ENCODE data around the gene SCYL3. TPM values are rescaled to one million over a fixed set of nuclear protein-coding genes. Genes with fewer than 3 reads are reported as not detected.
A peak's percentile ranks its signal among the peaks of the same experiment; 100 is the strongest.

Gene SCYL3
- total RNA-seq, 4 donors from 2014 or later: 6.2 to 14.3 (median 12.8) TPM

GRCh38 chr1:169931795-169932231 is 38.1 kb upstream of the SCYL3 start:
- Histone ChIP-seq H3K36me3 (no peaks in the 10 kb centered on the region), H3K27me3 (no peaks in the 10 kb centered on the region), H3K4me1 (peaks cover 0 to 6% of the 10 kb centered on the region in 2 donors), H3K4me3 (no peak overlapping the region), H3K27ac (no peak overlapping the region), H3K9me3 (no peaks in the 10 kb centered on the region)
- DNase-seq (no peak), ATAC-seq (no peak)
- intact Hi-C loops (cut with DNase I; ENCODE audit: low total_unique reads): no loop called here
- TF ChIP-seq CTCF (IDR thresholded peaks at IDR 0.05 in 4 of 5, conservative IDR thresholded peaks at IDR 0.05 in 1 of 5) (no peak), POLR2A (IDR thresholded peaks at IDR 0.05) (no peak)
- in situ Hi-C loops (cut with MboI; ENCODE audit: low sequenced_read_pairs in 4 of 4): loop anchor here in 2 of 4 donors (25.0 kb wide), 2 partner anchors 730 to 1005 kb away; partner anchors contain the start of genes MROH9 (in 1 of the 2) and PRRX1 (in 1 of the 2)

GRCh38 chr1:169929210-169929526 is 35.5 kb upstream of the SCYL3 start:
- Histone ChIP-seq H3K27ac (no peak overlapping the region), H3K9me3 (no peaks in the 10 kb centered on the region), H3K36me3 (no peaks in the 10 kb centered on the region), H3K27me3 (no peaks in the 10 kb centered on the region), H3K4me1 (peaks cover 0 to 6% of the 10 kb centered on the region in 2 donors), H3K4me3 (no peak overlapping the region)
- ATAC-seq: no peak
- TF ChIP-seq CTCF (IDR thresholded peaks at IDR 0.05 in 4 of 5, conservative IDR thresholded peaks at IDR 0.05 in 1 of 5) (no peak), POLR2A (IDR thresholded peaks at IDR 0.05) (no peak)
- in situ Hi-C loops (cut with MboI; ENCODE audit: low sequenced_read_pairs in 4 of 4) (loop anchor here in 3 of 4 donors (10.0 to 25.0 kb wide), 4 partner anchors 733 to 1008 kb away; partner anchors contain the start of genes MROH9 (in 2 of the 3) and PRRX1 (in 1 of the 3)), intact Hi-C loops (cut with DNase I; ENCODE audit: low total_unique reads) (loop anchor here (2.0 to 5.0 kb wide), 3 partner anchors 838 to 1000 kb away; no protein-coding TSS in a partner anchor)
- no peak for DNase-seq

- DNase-seq (no peak), ATAC-seq (peak in 1 of 2 donors; percentile 33)
- TF ChIP-seq CTCF (IDR thresholded peaks at IDR 0.05 in 4 of 5, conservative IDR thresholded peaks at IDR 0.05 in 1 of 5) (peak; percentile 29 to 72 (median 60)), POLR2A (IDR thresholded peaks at IDR 0.05) (no peak)
- intact Hi-C loops (cut with DNase I; ENCODE audit: low total_unique reads): loop anchor here (2.0 to 5.0 kb wide), 3 partner anchors 839 to 1000 kb away; no protein-coding TSS in a partner anchor
- Histone ChIP-seq H3K4me1 (peaks cover 0 to 6% of the 10 kb centered on the region in 2 donors), H3K9me3 (no peaks in the 10 kb centered on the region), H3K4me3 (no peak overlapping the region), H3K27me3 (no peaks in the 10 kb centered on the region), H3K36me3 (no peaks in the 10 kb centered on the region), H3K27ac (no peak overlapping the region)
- in situ Hi-C loops (cut with MboI; ENCODE audit: low sequenced_read_pairs in 4 of 4): loop anchor here in 3 of 4 donors (10.0 to 25.0 kb wide), 4 partner anchors 734 to 1009 kb away; partner anchors contain the start of genes MROH9 (in 2 of the 3) and PRRX1 (in 1 of the 3)
These were observed 34.9 kb upstream of the SCYL3 start for GRCh38 chr1:169928438-169929209.

GRCh38 chr1:169925505-169926482 is 32.1 kb upstream of the SCYL3 start:
- H3K27me3 ChIP-seq: no peaks in the 10 kb centered on the region
- in situ Hi-C loops (cut with MboI; ENCODE audit: low sequenced_read_pairs in 4 of 4) (loop anchor here in 3 of 4 donors (10.0 to 25.0 kb wide), 4 partner anchors 737 to 1012 kb away; partner anchors contain the start of genes MROH9 (in 2 of the 3) and PRRX1 (in 1 of the 3)), intact Hi-C loops (cut with DNase I; ENCODE audit: low total_unique reads) (loop anchor here (5.0 kb wide), 2 partner anchors 842 to 957 kb away; no protein-coding TSS in a partner anchor)
- TF ChIP-seq CTCF (IDR thresholded peaks at IDR 0.05 in 4 of 5, conservative IDR thresholded peaks at IDR 0.05 in 1 of 5) (no peak), POLR2A (IDR thresholded peaks at IDR 0.05) (no peak)
- no peak for DNase-seq
- ATAC-seq: no peak
- no peak overlapping the region for H3K27ac ChIP-seq
- H3K4me1 ChIP-seq: no peaks in the 10 kb centered on the region
- no peaks in the 10 kb centered on the region for H3K36me3 ChIP-seq
- no peaks in the 10 kb centered on the region for H3K9me3 ChIP-seq
- H3K4me3 ChIP-seq: no peak overlapping the region
